PC-9 (cell line): ENCODE data around the gene MYOG. TPM values are rescaled to one million over a fixed set of nuclear protein-coding genes. Genes with fewer than 3 reads are reported as not detected.

Source experiments
- BruUV-seq: library from RNA; stranded (reverse); fragments of 400-500 nt; replicated peaks from 2 replicates; lab custom pipeline; 2021; lab: Mats Ljungman, UMichigan
- CTCF ChIA-PET: fragments of 300-600 bp; sonication (Branson Sonifier 250); formaldehyde crosslinking; loops from one replicate; lab custom pipeline; 2022; ENCODE audit warnings: antibody characterized with exemption; lab: Charles Lee
- POLR2A ChIA-PET: fragments of 300-600 bp; sonication (Branson Sonifier 250); formaldehyde crosslinking; loops from one replicate; lab custom pipeline; 2022; ENCODE audit warnings: antibody characterized with exemption; ENCODE audit not compliant: unreplicated experiment; lab: Charles Lee
- DNase-seq, 2 experiments: peaks; one replicate each; pipeline versions ENCODE4 v3.0.0 to v3.0.0-alpha.2; 2015 to 2022; ENCODE audit warnings: mixed read lengths in 1 of 2
- H2AFZ ChIP-seq: fragments of 200-600 bp; sonication (generic); 2 replicates; pipeline ENCODE4 v1.8.1; 2017; ENCODE audit warnings: antibody characterized with exemption
- H3F3A ChIP-seq: fragments of 200-600 bp; sonication (generic); 2 replicates; pipeline ENCODE4 v1.8.1; 2017; ENCODE audit warnings: antibody characterized with exemption, mild to moderate bottlenecking, low read depth; ENCODE audit not compliant: insufficient read depth
- H3K27ac ChIP-seq: fragments of 200-600 bp; sonication (generic); 2 replicates; pipeline ENCODE4 v1.6.1; 2016; ENCODE audit warnings: mixed run types
- H3K27me3 ChIP-seq: fragments of 200-600 bp; sonication (generic); 2 replicates; pipeline ENCODE4 v1.6.1; 2016; ENCODE audit warnings: low read depth, mixed run types; ENCODE audit not compliant: insufficient read depth
- H3K36me3 ChIP-seq: fragments of 200-600 bp; sonication (generic); 2 replicates; pipeline ENCODE4 v1.6.1; 2016; ENCODE audit warnings: low read depth, mixed run types
- H3K4me1 ChIP-seq: fragments of 200-600 bp; sonication (generic); replicated peaks from 2 replicates; pipeline ENCODE4 v1.6.1; 2016; ENCODE audit warnings: mixed run types; ENCODE audit not compliant: insufficient read depth
- H3K4me2 ChIP-seq: fragments of 200-600 bp; sonication (generic); 2 replicates; pipeline ENCODE4 v1.6.1; 2017; ENCODE audit warnings: mixed run types
- H3K4me3 ChIP-seq: fragments of 200-600 bp; sonication (generic); 2 replicates; pipeline ENCODE4 v1.6.1; 2016; ENCODE audit warnings: mixed run types
- H3K79me2 ChIP-seq: fragments of 200-600 bp; sonication (generic); 2 replicates; pipeline ENCODE4 v1.6.1; 2017; ENCODE audit warnings: low read depth, mixed run types
- H3K9me2 ChIP-seq: fragments of 200-600 bp; sonication (generic); 2 replicates; pipeline ENCODE4 v1.8.1; 2017; ENCODE audit warnings: mild to moderate bottlenecking; ENCODE audit not compliant: insufficient read depth
- H3K9me3 ChIP-seq: fragments of 200-600 bp; sonication (generic); 2 replicates; pipeline ENCODE4 v1.8.1; 2016; ENCODE audit warnings: low read depth; ENCODE audit not compliant: insufficient read depth
- H4K20me1 ChIP-seq: fragments of 200-600 bp; sonication (generic); 2 replicates; pipeline ENCODE4 v1.8.1; 2017; ENCODE audit not compliant: insufficient read depth
- EZH2 ChIP-seq: fragments of 200-600 bp; sonication (generic); IDR thresholded peaks from 2 replicates; pipeline ENCODE4 v1.8.0; 2017; ENCODE audit warnings: antibody characterized with exemption, low read depth
- intact Hi-C: fragments of 100-400 bp; cut with micrococcal nuclease; formaldehyde crosslinking; loops from one replicate; pipeline ENCODE4 v1.10.0; 2022; ENCODE audit not compliant: unreplicated experiment
- total RNA-seq: library from RNA; stranded (reverse); gene quantifications from 2 replicates; pipeline ENCODE4 v1.2.3, GENCODE V29; 2021
- TF ChIP-seq, protein P1 (sequence below): fragments of 200-600 bp; sonication (generic); conservative IDR thresholded peaks from 2 replicates; pipeline ENCODE4 v1.6.1; 2017; ENCODE audit warnings: mixed run types, antibody characterized with exemption, mild to moderate bottlenecking, moderate library complexity

The MYOG gene
- total RNA-seq, 1 experiment from 2014 or later: not detected

DNA sequence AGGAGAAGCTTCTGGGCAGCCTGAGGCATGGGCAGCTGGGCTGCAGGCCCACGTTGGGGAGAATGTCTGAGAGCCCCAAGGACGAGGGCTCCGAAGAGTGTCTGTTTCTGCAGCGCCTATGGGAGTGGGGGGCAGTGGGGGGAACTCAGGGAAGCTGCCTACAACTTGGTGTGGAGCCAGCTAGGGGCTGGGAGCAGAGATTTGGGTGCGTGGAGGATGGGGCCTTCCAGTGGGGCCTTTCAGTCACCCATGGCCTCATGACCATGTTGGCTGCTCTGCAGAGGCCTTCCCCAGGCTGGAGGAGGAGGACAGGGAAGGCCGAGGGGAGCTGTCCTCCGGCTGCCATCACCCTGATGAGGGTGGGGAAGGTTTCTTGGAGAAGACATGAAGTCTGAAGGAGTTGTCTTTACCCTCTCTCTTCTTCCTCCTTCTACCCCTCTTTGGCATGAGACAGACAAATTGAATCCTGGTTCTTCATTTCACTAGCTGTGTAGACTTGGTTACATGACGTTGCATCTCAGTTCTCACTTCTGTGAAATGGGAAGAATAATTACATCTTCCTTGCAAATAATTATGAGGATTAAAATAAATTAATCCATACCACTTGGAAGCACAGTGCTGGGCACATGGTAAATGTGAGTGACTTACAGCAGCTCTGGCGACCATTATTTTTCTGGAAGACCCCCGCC, 51.2 kb downstream of the MYOG start:
- no peaks in the 10 kb centered on the region for H3K4me1 ChIP-seq
- no peak overlapping the region for H2AFZ ChIP-seq
- H3K27ac ChIP-seq: no peak overlapping the region
- intact Hi-C loops: loop anchor here (5.0 kb wide), 1 partner anchor 293 kb away; no protein-coding TSS in a partner anchor
- no peak overlapping the region for H3K4me3 ChIP-seq
- no peaks in the 10 kb centered on the region for H3K9me3 ChIP-seq
- H3K4me2 ChIP-seq: no peak overlapping the region
- DNase-seq: no peak
- no peaks in the 10 kb centered on the region for H3F3A ChIP-seq
- ChIA-PET CTCF (no interaction called here), POLR2A (no interaction called here)
- H3K27me3 ChIP-seq: peaks cover 5% of the 10 kb centered on the region; the same call in 1 of the 2 replicates
- no peaks in the 10 kb centered on the region for H3K36me3 ChIP-seq
- no peaks in the 10 kb centered on the region for H3K9me2 ChIP-seq
- no peaks in the 10 kb centered on the region for H4K20me1 ChIP-seq
- TF ChIP-seq EZH2: no peak
- TF ChIP-seq, protein P1, sequence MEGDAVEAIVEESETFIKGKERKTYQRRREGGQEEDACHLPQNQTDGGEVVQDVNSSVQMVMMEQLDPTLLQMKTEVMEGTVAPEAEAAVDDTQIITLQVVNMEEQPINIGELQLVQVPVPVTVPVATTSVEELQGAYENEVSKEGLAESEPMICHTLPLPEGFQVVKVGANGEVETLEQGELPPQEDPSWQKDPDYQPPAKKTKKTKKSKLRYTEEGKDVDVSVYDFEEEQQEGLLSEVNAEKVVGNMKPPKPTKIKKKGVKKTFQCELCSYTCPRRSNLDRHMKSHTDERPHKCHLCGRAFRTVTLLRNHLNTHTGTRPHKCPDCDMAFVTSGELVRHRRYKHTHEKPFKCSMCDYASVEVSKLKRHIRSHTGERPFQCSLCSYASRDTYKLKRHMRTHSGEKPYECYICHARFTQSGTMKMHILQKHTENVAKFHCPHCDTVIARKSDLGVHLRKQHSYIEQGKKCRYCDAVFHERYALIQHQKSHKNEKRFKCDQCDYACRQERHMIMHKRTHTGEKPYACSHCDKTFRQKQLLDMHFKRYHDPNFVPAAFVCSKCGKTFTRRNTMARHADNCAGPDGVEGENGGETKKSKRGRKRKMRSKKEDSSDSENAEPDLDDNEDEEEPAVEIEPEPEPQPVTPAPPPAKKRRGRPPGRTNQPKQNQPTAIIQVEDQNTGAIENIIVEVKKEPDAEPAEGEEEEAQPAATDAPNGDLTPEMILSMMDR: no peak
- no peaks in the 10 kb centered on the region for H3K79me2 ChIP-seq
- no TSS peak for BruUV-seq

DNA sequence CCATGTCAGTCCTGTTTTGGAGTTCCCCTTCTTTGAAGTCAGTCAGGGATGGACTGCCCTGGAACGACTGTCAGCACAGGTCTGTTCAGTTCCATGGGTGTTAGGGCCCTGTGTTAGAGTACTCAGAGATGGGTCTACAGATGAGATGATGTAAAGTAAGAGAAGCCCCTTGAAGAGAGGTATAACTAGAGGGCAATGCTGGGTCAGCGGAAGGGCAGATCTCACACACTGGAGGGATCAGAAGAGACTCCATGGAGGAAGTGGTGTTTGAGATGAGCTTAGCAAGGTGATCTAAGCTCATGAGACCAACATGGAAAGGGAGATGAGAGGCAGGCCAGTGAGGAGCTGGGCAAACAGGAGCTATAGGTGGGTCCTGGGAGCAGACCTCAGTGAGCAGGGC, 51.9 kb downstream of the MYOG start:
- intact Hi-C loops: no loop called here
- POLR2A ChIA-PET: interaction anchor here (0.6 kb wide), 1 partner anchor 234 kb away, joined by 3 read pairs; no protein-coding TSS in a partner anchor

DNA sequence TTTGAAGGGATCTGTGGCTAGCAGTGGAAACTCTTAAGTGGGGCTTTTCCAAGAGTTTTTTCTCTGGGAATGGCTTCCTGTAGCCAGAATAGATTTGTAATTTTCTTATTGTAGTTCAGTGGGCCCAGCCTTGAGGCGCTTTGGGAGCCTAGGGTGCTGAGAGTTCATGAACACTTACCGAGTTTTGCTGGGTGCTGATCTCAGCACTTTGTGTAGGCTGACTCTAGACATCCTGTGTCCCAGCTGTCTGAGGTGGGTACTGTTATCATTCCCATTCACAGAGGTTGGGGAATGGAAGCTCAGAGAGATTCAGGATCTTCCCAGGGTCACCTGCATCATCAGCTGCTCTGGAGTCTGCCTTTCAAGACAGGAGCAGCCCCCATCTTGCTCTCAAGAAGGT, 52.5 kb downstream of the MYOG start:
- Histone ChIP-seq H3K79me2 (no peaks in the 10 kb centered on the region), H3F3A (no peaks in the 10 kb centered on the region), H3K4me2 (no peak overlapping the region), H3K9me3 (no peaks in the 10 kb centered on the region), H3K4me1 (no peaks in the 10 kb centered on the region), H3K4me3 (no peak overlapping the region), H3K9me2 (no peaks in the 10 kb centered on the region), H4K20me1 (no peaks in the 10 kb centered on the region), H2AFZ (no peak overlapping the region), H3K27ac (no peak overlapping the region), H3K27me3 (peaks cover 5% of the 10 kb centered on the region; the same call in 1 of the 2 replicates), H3K36me3 (no peaks in the 10 kb centered on the region)
- POLR2A ChIA-PET: interaction anchor here (0.6 kb wide), 1 partner anchor 234 kb away, joined by 3 read pairs; no protein-coding TSS in a partner anchor
- TF ChIP-seq, protein P1: no peak
- TF ChIP-seq EZH2: no peak
- intact Hi-C loops: no loop called here
- CTCF ChIA-PET: no interaction called here
- DNase-seq: no peak
- BruUV-seq: no TSS peak

More for the DNA sequence above, 51.9 kb downstream of the MYOG start:
- Histone ChIP-seq H3K27me3 (peaks cover 5% of the 10 kb centered on the region; the same call in 1 of the 2 replicates), H3K4me1 (no peaks in the 10 kb centered on the region), H2AFZ (no peak overlapping the region), H3F3A (no peaks in the 10 kb centered on the region), H3K4me3 (no peak overlapping the region), H3K36me3 (no peaks in the 10 kb centered on the region), H3K9me2 (no peaks in the 10 kb centered on the region), H3K79me2 (no peaks in the 10 kb centered on the region), H4K20me1 (no peaks in the 10 kb centered on the region), H3K4me2 (no peak overlapping the region), H3K9me3 (no peaks in the 10 kb centered on the region), H3K27ac (no peak overlapping the region)
- BruUV-seq: no TSS peak
- TF ChIP-seq, protein P1: no peak
- TF ChIP-seq EZH2: no peak
- CTCF ChIA-PET: no interaction called here
- no peak for DNase-seq

Other genes with a start within 250 kb of the MYOG start
- 9.4 and 10.9 TPM in 2 replicates for gene RABIF, start 196.9 kb downstream of the MYOG start, total RNA-seq
- gene KLHL12, start 158.8 kb downstream of the MYOG start, total RNA-seq: 29.6 and 33.1 TPM in 2 replicates
- 102 and 113 TPM in 2 replicates for gene ADIPOR1, start 127.7 kb downstream of the MYOG start, total RNA-seq
- gene CYB5R1, start 118.8 kb downstream of the MYOG start, total RNA-seq: 14.5 and 21.2 TPM in 2 replicates
- gene TMEM183A, start 78.6 kb downstream of the MYOG start, total RNA-seq: 53.5 and 63.1 TPM in 2 replicates
- 1.2 and 5.0 TPM in 2 replicates for gene PPFIA4, start 59.5 kb downstream of the MYOG start, total RNA-seq
- gene ADORA1, start 41.7 kb upstream of the MYOG start, total RNA-seq: 5.9 and 8.3 TPM in 2 replicates
- gene MYBPH, start 89.8 kb upstream of the MYOG start, total RNA-seq: not detected in 2 replicates
- gene CHI3L1, start 100.7 kb upstream of the MYOG start, total RNA-seq: not detected in 2 replicates
- not detected in 2 replicates for gene CHIT1, start 143.7 kb upstream of the MYOG start, total RNA-seq
- gene BTG2, start 219.5 kb upstream of the MYOG start, total RNA-seq: 11.1 and 13.8 TPM in 2 replicates